ENCODE measurements around the gene LSP1.

GRCh38 chr11:1884303-1884700 is 31.4 kb downstream of the LSP1 start:
- no peak for TF ChIP-seq POLR2A (IDR thresholded peaks at IDR 0.05; ENCODE audit: low read depth, low read length)
- TF ChIP-seq POLR2AphosphoS5 (IDR thresholded peaks at IDR 0.05; ENCODE audit: low read depth, low read length), result no peak
- no peak for TF ChIP-seq TAF1 (IDR thresholded peaks at IDR 0.05; ENCODE audit: borderline replicate concordance, low read depth, low read length)
